HG02981 (cell line): ENCODE measurements around the gene DUSP2.
A peak's percentile ranks its signal among the peaks of the same experiment; 100 is the strongest.

ENCODE experiments used
- ATAC-seq: cut with Tn5 transposase; IDR thresholded peaks from one replicate; pipeline ENCODE4 v1.9.1; 2021; ENCODE audit warnings: mild to moderate bottlenecking, moderate library complexity; ENCODE audit not compliant: unreplicated experiment

Gene DUSP2

DNA sequence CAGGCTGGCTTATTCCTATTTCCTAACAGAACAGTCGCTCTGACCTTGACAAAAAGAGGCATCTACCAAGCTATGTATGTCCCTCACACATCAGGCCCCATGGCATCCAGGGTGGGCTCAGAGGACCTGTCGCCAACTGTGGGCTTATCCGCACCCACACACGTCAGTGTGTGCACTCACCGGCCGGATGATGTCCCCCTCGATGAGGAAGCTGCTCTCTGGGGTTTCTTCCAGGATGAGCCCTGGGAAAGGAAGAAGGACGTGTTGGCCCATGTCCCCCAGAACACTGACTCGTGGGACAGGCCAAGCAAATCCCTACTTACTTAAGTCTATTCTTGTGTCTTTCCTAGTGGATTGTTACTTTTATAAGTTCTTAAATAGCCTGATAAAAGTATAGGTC is 10.1 kb downstream of the DUSP2 start:
- ATAC-seq = no peak

DNA sequence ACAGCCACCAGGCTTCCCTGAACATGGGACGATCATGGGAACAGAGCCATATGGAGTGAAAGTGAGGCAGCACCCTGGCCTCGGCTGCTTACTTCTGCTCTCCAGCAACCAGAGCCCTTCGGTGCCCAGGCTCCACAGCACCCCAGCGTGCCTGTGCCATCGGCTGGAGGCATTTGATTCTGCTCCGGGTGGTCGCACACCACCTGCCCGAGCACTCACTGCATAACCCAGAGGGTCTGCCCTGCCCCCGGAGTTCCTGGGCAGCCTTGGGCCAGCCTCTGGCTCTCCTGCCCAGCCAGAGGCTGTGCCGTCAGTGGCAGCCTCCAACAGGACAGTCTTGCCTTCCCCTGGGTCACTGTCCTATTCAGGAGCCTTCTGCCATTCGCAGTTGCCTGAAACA is 10.8 kb downstream of the DUSP2 start:
- ATAC-seq = no peak

- no peak for ATAC-seq
These were observed 13.2 kb downstream of the DUSP2 start for GRCh38 chr2:96131813-96132745.

GRCh38 chr2:96131152-96131812 is 14.0 kb downstream of the DUSP2 start:
- ATAC-seq = no peak

GRCh38 chr2:96130483-96130882 is 14.8 kb downstream of the DUSP2 start:
- no peak for ATAC-seq

GRCh38 chr2:96129528-96130120 is 15.6 kb downstream of the DUSP2 start:
- ATAC-seq = no peak

- no peak for ATAC-seq
These were observed 16.8 kb downstream of the DUSP2 start for GRCh38 chr2:96128456-96128855.

- no peak for ATAC-seq
These were observed 20.6 kb downstream of the DUSP2 start for GRCh38 chr2:96124406-96125265.

- ATAC-seq = no peak
These were observed 21.3 kb downstream of the DUSP2 start for GRCh38 chr2:96123936-96124335.

GRCh38 chr2:96123290-96123689 is 21.9 kb downstream of the DUSP2 start:
- ATAC-seq = no peak

- no peak for ATAC-seq
These were observed 22.8 kb downstream of the DUSP2 start for GRCh38 chr2:96122391-96122790.

- ATAC-seq = no peak
These were observed 23.8 kb downstream of the DUSP2 start for GRCh38 chr2:96121414-96121813.

- no peak for ATAC-seq
These were observed 24.2 kb downstream of the DUSP2 start for GRCh38 chr2:96120991-96121390.

DNA sequence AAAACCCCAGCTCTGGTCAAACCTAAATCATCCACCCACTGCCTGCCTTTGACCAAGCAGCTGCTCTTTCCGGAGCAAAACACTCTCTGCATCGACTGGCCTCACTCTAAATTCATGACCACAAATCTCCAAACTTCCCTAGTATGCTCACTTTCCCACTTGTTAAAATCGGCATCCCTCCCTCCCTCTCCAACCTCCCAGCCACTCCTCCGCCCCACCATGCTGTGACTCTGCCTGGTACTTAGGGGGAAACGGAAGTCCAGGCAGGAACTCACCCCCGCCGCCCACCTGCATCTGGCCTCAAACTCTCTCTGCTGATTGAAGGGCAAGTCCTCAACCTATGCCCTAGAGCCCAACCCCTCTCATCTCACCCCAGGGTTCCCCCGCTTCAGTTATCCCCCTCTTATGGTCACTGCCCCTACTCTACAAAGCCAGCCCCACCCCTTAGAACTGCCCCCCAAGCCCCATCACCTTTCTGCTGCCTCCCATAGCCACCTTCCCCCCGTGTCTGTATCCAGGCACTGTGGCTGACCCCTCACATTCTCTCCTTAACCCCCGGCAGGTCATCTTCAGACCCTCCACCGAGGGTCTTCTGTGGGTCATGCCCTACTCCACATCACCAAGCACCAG is 25.0 kb downstream of the DUSP2 start:
- no peak for ATAC-seq

- ATAC-seq = no peak
These were observed 25.9 kb downstream of the DUSP2 start for GRCh38 chr2:96119389-96119751.

- ATAC-seq = no peak
These were observed 26.4 kb downstream of the DUSP2 start for GRCh38 chr2:96118698-96119388.

- no peak for ATAC-seq
These were observed 27.3 kb downstream of the DUSP2 start for GRCh38 chr2:96117701-96118588.

- ATAC-seq = peak; percentile 73
These were observed 28.2 kb downstream of the DUSP2 start for GRCh38 chr2:96116879-96117533.
